ENCODE data around the gene OBI1. TPM values are rescaled to one million over a fixed set of nuclear protein-coding genes. Genes with fewer than 3 reads are reported as not detected.

The OBI1 gene
- total and polyA plus RNA-seq, 3 donors from 2014 or later, result 14.8 to 27.9 (median 26.8) TPM

GRCh38 chr13:78604782-78605611 is 54.0 kb downstream of the OBI1 start:
- Histone ChIP-seq H3K4me1 (no peaks in the 10 kb centered on the region), H3K4me3 (no peak overlapping the region), H3K27me3 (peaks cover 5% of the 10 kb centered on the region), H3K27ac (no peak overlapping the region), H3K9me3 (no peaks in the 10 kb centered on the region), H3K36me3 (ENCODE audit: low read depth, missing control alignments) (no peaks in the 10 kb centered on the region)
- no peak for DNase-seq
- WGBS, 2 donors, result 8 to 10% methylated on average over 8 to 20 of the region's 20 CpGs
- no peak for TF ChIP-seq POLR2A (IDR thresholded peaks at IDR 0.05)
- TF ChIP-seq CTCF (IDR thresholded peaks at IDR 0.05), result no peak
- intact Hi-C loops (cut with DNase I; ENCODE audit: low total_unique reads), result no loop called here

DNA sequence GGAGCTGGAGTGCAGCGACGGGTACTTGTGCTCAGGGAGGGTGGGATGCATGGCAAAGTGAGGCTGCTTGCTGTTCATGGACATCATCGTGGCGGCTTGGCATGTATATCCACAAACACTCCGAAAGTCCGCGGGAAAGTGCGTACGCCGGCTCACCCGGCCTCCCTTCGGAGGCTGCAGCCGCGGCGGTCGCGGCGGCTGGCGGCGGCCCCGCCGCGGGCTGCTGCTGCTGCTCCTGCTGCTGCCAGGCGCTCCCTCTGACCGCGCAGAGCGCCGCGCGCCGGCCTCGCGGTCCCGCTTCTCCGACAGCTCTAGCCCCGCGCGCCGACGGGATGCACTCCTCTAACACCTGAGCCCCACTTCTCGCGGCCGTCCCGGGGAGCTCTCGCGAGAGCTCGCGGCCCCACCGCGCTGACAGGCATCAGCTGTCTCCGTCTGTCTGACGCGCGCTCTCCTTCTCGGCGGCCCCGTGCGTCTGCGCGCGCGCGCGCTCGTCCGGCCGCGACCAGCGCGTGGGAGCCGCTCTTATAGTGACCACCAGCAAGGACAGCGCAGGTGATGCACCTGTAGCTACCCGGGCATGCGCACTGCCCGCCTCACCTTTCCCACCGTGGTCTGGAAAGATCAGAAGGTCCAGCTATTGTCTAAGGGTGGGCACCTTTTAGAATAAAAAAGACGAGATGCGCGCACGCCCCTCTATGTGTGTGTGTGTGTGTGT is 55.6 kb downstream of the OBI1 start, which contains the start of gene POU4F1:
POU4F1 (minus strand) TSS at position 313 of the 718 bp plus-strand sequence; CDS start at position 87, 226 bp downstream.
- peak within 1 kb of the TSS; percentile 40 to 42 for H3K4me3 ChIP-seq
- H3K36me3 ChIP-seq (ENCODE audit: low read depth, missing control alignments), result no peaks in the 10 kb centered on the region
- no peak for TF ChIP-seq CTCF (IDR thresholded peaks at IDR 0.05)
- TF ChIP-seq POLR2A (IDR thresholded peaks at IDR 0.05), result no peak
- 2 to 6% methylated on average over 9 to 46 of the region's 80 CpGs for WGBS, 2 donors
- no peaks in the 10 kb centered on the region for H3K4me1 ChIP-seq
- intact Hi-C loops (cut with DNase I; ENCODE audit: low total_unique reads), result no loop called here
- DNase-seq, result peak; percentile 88
- no peak within 1 kb of the TSS for H3K27ac ChIP-seq
- peaks cover 5% of the 10 kb centered on the region for H3K27me3 ChIP-seq
- H3K9me3 ChIP-seq, result no peaks in the 10 kb centered on the region

DNA sequence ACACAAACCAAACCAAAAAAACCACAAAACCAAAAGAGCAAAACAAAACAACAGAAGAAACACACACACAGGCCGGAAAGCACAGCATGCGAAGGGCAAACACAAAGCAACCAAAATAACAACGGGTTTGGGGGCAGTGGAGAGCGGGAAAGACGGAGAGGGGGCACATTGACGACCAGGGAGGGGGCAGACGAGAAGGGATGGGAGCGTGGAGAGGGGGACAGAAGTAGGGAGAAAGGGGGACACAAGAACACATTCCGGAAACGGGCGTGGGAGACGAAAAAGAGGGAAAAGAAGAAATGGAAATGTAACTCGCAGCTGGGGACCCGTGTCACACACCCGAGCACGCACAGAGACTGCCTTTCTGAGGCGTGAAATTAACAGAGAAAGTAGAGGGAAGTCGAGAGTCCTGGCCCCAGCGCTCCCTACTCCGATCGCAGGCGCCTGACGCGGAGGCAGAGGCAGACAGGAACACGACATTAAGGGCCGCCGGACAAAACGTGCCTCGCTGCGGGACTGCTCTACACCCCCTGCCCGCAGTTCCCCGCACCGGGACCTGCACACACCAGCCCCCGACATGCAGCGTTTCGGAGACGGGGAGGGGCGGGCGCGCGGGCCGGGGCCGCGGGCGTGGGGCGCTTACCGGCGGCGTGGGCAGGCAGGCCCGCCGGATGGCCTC is 56.3 kb downstream of the OBI1 start:
- Histone ChIP-seq H3K27ac (no peak overlapping the region), H3K4me1 (no peaks in the 10 kb centered on the region), H3K9me3 (no peaks in the 10 kb centered on the region), H3K4me3 (peak overlapping the region; percentile 40 to 42), H3K36me3 (ENCODE audit: low read depth, missing control alignments) (no peaks in the 10 kb centered on the region), H3K27me3 (peaks cover 8% of the 10 kb centered on the region)
- 1 to 3% methylated on average over 30 to 51 of the region's 51 CpGs for WGBS, 2 donors
- intact Hi-C loops (cut with DNase I; ENCODE audit: low total_unique reads), result no loop called here
- DNase-seq, result peak; percentile 32
- TF ChIP-seq POLR2A (IDR thresholded peaks at IDR 0.05) (no peak), CTCF (IDR thresholded peaks at IDR 0.05) (no peak)

DNA sequence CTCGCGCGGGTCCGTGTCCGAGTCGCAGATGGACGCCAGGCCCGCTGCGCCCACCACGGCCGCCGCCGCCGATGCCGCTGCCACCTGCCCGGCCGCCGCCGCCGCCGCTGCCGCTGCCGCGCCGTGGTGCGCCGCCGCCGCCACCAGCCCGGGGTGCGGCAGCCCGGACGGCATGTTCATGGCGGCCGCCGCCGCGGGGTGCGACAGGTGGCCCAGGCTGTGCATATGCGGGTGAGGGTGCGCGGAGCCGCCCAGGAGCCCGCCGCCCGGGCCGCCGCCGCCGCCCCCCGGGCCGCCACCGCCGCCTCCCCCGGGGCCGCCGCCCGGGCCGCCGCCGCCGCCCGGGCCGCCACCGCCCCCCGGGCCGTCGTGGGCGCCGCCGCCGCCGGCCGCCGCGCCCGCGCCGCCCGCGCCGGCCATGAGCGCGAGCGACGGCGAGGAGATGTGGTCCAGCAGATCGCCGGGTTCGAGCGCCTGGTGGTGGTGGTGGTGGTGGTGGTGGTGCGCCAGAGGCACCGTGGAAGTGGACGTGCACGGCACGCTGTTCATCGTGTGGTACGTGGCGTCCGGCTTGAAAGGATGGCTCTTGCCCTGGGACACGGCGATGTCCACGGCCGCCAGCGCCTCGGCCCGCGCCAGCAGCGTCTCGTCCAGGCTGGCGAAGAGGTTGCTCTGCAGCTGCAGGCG is 56.9 kb downstream of the OBI1 start:
- no peak for DNase-seq

More for the DNA sequence above, 56.9 kb downstream of the OBI1 start:
- 4 to 6% methylated on average over 12 to 60 of the region's 112 CpGs for WGBS, 2 donors
- Histone ChIP-seq H3K9me3 (no peaks in the 10 kb centered on the region), H3K27me3 (peaks cover 8% of the 10 kb centered on the region), H3K4me3 (peak overlapping the region; percentile 40 to 42), H3K27ac (no peak overlapping the region), H3K4me1 (no peaks in the 10 kb centered on the region), H3K36me3 (ENCODE audit: low read depth, missing control alignments) (no peaks in the 10 kb centered on the region)
- TF ChIP-seq CTCF (IDR thresholded peaks at IDR 0.05) (no peak), POLR2A (IDR thresholded peaks at IDR 0.05) (no peak)
- intact Hi-C loops (cut with DNase I; ENCODE audit: low total_unique reads), result no loop called here
